ENCODE results near the gene BRS3. TPM values are rescaled to one million over a fixed set of nuclear protein-coding genes. Genes with fewer than 3 reads are reported as not detected.

Gene BRS3
- total RNA-seq, 1 experiment from 2014 or later: not detected

DNA sequence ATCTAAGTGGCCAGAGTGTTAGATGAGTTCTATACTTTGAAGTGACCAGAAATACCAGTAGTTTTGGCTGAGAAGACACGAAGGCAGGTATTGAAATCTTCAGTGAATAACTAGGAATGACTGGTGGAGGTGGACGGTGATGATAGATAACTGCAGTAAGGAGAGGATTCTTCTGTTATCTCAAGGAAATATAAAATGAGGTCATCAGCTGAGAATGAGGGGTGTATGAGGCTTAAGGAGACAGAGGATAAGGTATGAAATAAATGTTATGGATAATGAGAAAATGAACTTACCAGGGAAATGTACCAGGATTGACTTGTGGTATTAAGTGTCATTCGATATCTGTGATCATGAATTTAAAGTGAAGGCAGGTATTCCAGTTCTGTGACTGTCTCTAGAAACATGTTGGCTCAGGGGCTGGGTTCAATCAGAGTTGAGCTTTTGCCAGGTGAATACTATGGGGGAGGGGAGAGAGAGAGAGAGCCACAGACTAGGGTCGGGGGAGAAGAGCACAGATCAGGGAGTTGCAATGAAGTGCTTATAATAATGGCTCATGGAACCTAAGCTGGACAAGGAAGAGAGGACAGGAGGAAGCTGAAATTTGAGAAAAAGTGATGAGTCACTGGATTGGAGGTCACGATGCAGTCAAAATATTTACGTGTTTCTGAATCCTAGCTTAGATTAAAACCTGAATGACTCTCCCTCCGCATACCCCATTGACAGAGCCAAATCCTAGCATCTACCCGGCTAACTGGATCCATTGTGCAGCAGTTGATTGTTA lies 37.5 kb upstream of the BRS3 start:
- Histone ChIP-seq H2AFZ (ENCODE audit: low read length) (peak overlapping the region; percentile 55; the same call in 1 of the 2 replicates), H3K9ac (ENCODE audit: low read length) (no peak overlapping the region), H3K4me1 (ENCODE audit: insufficient read depth, low read length) (peaks cover 45% of the 10 kb centered on the region), H3K9me2 (replicated peaks; ENCODE audit: low read length) (no peaks in the 10 kb centered on the region), H3K27me3 (ENCODE audit: low read length) (no peaks in the 10 kb centered on the region), H3K4me2 (ENCODE audit: low read length) (peak overlapping the region; percentile 66), H3K27ac (ENCODE audit: low read length) (peak overlapping the region; percentile 55; the same call in 1 of the 2 replicates), H3K9me3 (ENCODE audit: low read length) (no peaks in the 10 kb centered on the region), H3K79me2 (ENCODE audit: low read length) (no peaks in the 10 kb centered on the region), H3F3A (ENCODE audit: low read length, unreplicated experiment) (no peaks in the 10 kb centered on the region), H3K36me3 (ENCODE audit: low read depth, low read length) (no peaks in the 10 kb centered on the region), H4K20me1 (ENCODE audit: low read length) (no peaks in the 10 kb centered on the region), H3K4me3 (ENCODE audit: low read length) (peak overlapping the region; percentile 43; the same call in 1 of the 2 replicates)
- ATAC-seq (peak; percentile 33), DNase-seq (peak; percentile 62)
- TF ChIP-seq EZH2phosphoT487 (IDR thresholded peaks at IDR 0.05; ENCODE audit: borderline replicate concordance, low read length) (no peak), EZH2 (IDR thresholded peaks at IDR 0.05; ENCODE audit: low read length, unreplicated experiment) (no peak)
- TF ChIP-seq, protein P1, sequence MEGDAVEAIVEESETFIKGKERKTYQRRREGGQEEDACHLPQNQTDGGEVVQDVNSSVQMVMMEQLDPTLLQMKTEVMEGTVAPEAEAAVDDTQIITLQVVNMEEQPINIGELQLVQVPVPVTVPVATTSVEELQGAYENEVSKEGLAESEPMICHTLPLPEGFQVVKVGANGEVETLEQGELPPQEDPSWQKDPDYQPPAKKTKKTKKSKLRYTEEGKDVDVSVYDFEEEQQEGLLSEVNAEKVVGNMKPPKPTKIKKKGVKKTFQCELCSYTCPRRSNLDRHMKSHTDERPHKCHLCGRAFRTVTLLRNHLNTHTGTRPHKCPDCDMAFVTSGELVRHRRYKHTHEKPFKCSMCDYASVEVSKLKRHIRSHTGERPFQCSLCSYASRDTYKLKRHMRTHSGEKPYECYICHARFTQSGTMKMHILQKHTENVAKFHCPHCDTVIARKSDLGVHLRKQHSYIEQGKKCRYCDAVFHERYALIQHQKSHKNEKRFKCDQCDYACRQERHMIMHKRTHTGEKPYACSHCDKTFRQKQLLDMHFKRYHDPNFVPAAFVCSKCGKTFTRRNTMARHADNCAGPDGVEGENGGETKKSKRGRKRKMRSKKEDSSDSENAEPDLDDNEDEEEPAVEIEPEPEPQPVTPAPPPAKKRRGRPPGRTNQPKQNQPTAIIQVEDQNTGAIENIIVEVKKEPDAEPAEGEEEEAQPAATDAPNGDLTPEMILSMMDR (conservative IDR thresholded peaks at IDR 0.05; ENCODE audit: low read depth, low read length): no peak
- intact Hi-C loops (cut with micrococcal nuclease): loop anchor here (5.0 kb wide), 1 partner anchor 37 kb away; the partner anchor contains the start of gene BRS3
- CTCF ChIA-PET: no interaction called here
- no TSS peak for BruUV-seq (replicated peaks)
- POLR2A ChIA-PET (ENCODE audit: unreplicated experiment): interaction anchor here (0.5 kb wide), 1 partner anchor 42 kb away, joined by 3 read pairs; no protein-coding TSS in a partner anchor

DNA sequence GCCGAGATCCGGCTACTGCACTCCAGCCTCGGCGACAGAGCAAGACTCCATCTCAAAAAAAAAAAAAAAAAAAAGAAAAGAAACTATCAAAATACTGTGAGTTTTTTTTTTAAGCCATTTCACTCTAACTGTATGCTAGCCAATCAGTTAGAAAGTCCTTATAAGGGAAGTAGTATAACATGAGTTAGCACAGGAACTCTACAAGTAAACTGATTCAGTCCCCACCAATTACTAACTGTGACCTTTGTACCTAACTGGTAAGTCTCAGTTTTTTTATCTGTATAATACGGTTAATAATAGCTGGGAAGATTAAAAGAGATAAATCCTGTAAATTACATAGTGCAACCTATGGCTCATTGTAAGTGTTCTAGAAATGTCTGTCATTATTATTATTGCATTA lies 35.1 kb upstream of the BRS3 start:
- ATAC-seq (no peak), DNase-seq (no peak)
- intact Hi-C loops (cut with micrococcal nuclease): loop anchor here (1.0 to 5.0 kb wide), 2 partner anchors 35 to 55 kb away; partner anchors contain the start of gene BRS3
- CTCF ChIA-PET: no interaction called here
- no peaks in the 10 kb centered on the region for H3K9me3 ChIP-seq (ENCODE audit: low read length)
- no peak overlapping the region for H3K4me3 ChIP-seq (ENCODE audit: low read length)
- POLR2A ChIA-PET (ENCODE audit: unreplicated experiment): no interaction called here
- no peak overlapping the region for H3K4me2 ChIP-seq (ENCODE audit: low read length)
- no peaks in the 10 kb centered on the region for H3F3A ChIP-seq (ENCODE audit: low read length, unreplicated experiment)
- H3K9me2 ChIP-seq (replicated peaks; ENCODE audit: low read length): no peaks in the 10 kb centered on the region
- peaks cover 42% of the 10 kb centered on the region for H3K4me1 ChIP-seq (ENCODE audit: insufficient read depth, low read length)
- H2AFZ ChIP-seq (ENCODE audit: low read length): no peak overlapping the region
- H3K27ac ChIP-seq (ENCODE audit: low read length): no peak overlapping the region
- TF ChIP-seq EZH2phosphoT487 (IDR thresholded peaks at IDR 0.05; ENCODE audit: borderline replicate concordance, low read length): no peak
- no peak for TF ChIP-seq EZH2 (IDR thresholded peaks at IDR 0.05; ENCODE audit: low read length, unreplicated experiment)
- TF ChIP-seq, protein P1 (conservative IDR thresholded peaks at IDR 0.05; ENCODE audit: low read depth, low read length): no peak
- H3K79me2 ChIP-seq (ENCODE audit: low read length): no peaks in the 10 kb centered on the region
- H3K9ac ChIP-seq (ENCODE audit: low read length): no peak overlapping the region
- H3K27me3 ChIP-seq (ENCODE audit: low read length): no peaks in the 10 kb centered on the region
- no TSS peak for BruUV-seq (replicated peaks)
- no peaks in the 10 kb centered on the region for H3K36me3 ChIP-seq (ENCODE audit: low read depth, low read length)
- H4K20me1 ChIP-seq (ENCODE audit: low read length): no peaks in the 10 kb centered on the region

DNA sequence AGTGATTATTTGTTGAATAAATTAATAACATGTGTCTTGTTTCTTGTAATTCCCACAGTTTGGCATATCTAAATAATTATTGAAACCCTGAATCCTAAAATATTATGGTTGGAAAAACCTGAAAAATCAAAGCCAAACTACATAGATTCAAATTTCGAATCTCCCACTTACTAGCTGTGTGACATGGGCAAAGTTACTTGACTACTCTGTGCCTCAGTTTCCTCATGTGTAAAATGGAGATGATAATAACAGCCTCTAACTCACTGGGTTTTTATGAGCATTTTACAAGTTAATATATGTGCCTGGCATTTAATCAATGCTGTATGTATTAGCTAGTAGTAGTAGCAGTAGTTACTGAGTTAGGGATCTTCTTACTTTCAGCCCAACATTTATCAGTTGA lies 34.6 kb upstream of the BRS3 start:
- no peaks in the 10 kb centered on the region for H3K9me3 ChIP-seq (ENCODE audit: low read length)
- no peaks in the 10 kb centered on the region for H3K79me2 ChIP-seq (ENCODE audit: low read length)
- H3K4me3 ChIP-seq (ENCODE audit: low read length): no peak overlapping the region
- no peaks in the 10 kb centered on the region for H4K20me1 ChIP-seq (ENCODE audit: low read length)
- no peaks in the 10 kb centered on the region for H3K36me3 ChIP-seq (ENCODE audit: low read depth, low read length)
- DNase-seq (no peak), ATAC-seq (no peak)
- H3K9ac ChIP-seq (ENCODE audit: low read length): no peak overlapping the region
- no peaks in the 10 kb centered on the region for H3K27me3 ChIP-seq (ENCODE audit: low read length)
- CTCF ChIA-PET: no interaction called here
- POLR2A ChIA-PET (ENCODE audit: unreplicated experiment): interaction anchor here (0.5 kb wide), 1 partner anchor 43 kb away, joined by 5 read pairs; no protein-coding TSS in a partner anchor
- no peaks in the 10 kb centered on the region for H3K9me2 ChIP-seq (replicated peaks; ENCODE audit: low read length)
- intact Hi-C loops (cut with micrococcal nuclease): loop anchor here (1.0 to 5.0 kb wide), 2 partner anchors 34 to 56 kb away; partner anchors contain the start of gene BRS3
- no peak overlapping the region for H2AFZ ChIP-seq (ENCODE audit: low read length)
- H3K4me1 ChIP-seq (ENCODE audit: insufficient read depth, low read length): peaks cover 38% of the 10 kb centered on the region
- no peak for TF ChIP-seq EZH2 (IDR thresholded peaks at IDR 0.05; ENCODE audit: low read length, unreplicated experiment)
- TF ChIP-seq, protein P1 (conservative IDR thresholded peaks at IDR 0.05; ENCODE audit: low read depth, low read length): no peak
- H3F3A ChIP-seq (ENCODE audit: low read length, unreplicated experiment): no peaks in the 10 kb centered on the region
- no peak overlapping the region for H3K27ac ChIP-seq (ENCODE audit: low read length)
- no TSS peak for BruUV-seq (replicated peaks)
- H3K4me2 ChIP-seq (ENCODE audit: low read length): peak overlapping the region; percentile 27; the same call in 1 of the 2 replicates

Data from PC-3 (cell line).